ENCODE measurements around the gene SURF4.

The SURF4 gene

GRCh38 chr9:133389562-133389961, 13.7 kb upstream of the SURF4 start:
- no peak for DNase-seq (ENCODE audit: low spot score)
- TF ChIP-seq, protein P1, sequence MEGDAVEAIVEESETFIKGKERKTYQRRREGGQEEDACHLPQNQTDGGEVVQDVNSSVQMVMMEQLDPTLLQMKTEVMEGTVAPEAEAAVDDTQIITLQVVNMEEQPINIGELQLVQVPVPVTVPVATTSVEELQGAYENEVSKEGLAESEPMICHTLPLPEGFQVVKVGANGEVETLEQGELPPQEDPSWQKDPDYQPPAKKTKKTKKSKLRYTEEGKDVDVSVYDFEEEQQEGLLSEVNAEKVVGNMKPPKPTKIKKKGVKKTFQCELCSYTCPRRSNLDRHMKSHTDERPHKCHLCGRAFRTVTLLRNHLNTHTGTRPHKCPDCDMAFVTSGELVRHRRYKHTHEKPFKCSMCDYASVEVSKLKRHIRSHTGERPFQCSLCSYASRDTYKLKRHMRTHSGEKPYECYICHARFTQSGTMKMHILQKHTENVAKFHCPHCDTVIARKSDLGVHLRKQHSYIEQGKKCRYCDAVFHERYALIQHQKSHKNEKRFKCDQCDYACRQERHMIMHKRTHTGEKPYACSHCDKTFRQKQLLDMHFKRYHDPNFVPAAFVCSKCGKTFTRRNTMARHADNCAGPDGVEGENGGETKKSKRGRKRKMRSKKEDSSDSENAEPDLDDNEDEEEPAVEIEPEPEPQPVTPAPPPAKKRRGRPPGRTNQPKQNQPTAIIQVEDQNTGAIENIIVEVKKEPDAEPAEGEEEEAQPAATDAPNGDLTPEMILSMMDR (IDR thresholded peaks at IDR 0.05; ENCODE audit: borderline replicate concordance, control extremely low read depth, extremely low read depth, insufficient read depth, missing control alignments): no peak
- in situ Hi-C loops (cut with MboI; ENCODE audit: low sequenced_read_pairs, unreplicated experiment): no loop called here

GRCh38 chr9:133389025-133389557, 13.2 kb upstream of the SURF4 start:
- DNase-seq (ENCODE audit: low spot score): no peak
- TF ChIP-seq, protein P1 (IDR thresholded peaks at IDR 0.05; ENCODE audit: borderline replicate concordance, control extremely low read depth, extremely low read depth, insufficient read depth, missing control alignments): no peak
- in situ Hi-C loops (cut with MboI; ENCODE audit: low sequenced_read_pairs, unreplicated experiment): no loop called here

DNA sequence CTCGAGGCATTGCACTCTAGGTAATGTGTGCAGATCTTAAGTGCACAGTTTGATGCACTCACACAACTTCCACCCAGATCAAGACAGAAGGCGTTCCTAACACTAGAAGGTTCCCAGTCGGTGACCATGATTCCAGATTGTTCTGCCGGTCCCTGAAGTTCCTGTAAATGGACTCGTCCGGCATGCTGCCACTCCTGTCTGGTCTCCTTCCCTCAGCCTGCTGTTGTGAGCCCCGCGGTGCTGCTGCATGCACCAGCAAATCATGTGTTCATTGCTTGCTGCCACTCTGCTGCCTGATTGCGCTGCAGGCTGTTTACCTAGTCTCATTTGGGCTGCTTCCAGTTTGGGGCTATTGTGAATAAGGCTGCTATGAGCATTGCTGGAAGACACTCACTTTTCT, 11.8 kb upstream of the SURF4 start:
- in situ Hi-C loops (cut with MboI; ENCODE audit: low sequenced_read_pairs, unreplicated experiment): no loop called here
- TF ChIP-seq, protein P1 (IDR thresholded peaks at IDR 0.05; ENCODE audit: borderline replicate concordance, control extremely low read depth, extremely low read depth, insufficient read depth, missing control alignments): no peak
- no peak for DNase-seq (ENCODE audit: low spot score)

DNA sequence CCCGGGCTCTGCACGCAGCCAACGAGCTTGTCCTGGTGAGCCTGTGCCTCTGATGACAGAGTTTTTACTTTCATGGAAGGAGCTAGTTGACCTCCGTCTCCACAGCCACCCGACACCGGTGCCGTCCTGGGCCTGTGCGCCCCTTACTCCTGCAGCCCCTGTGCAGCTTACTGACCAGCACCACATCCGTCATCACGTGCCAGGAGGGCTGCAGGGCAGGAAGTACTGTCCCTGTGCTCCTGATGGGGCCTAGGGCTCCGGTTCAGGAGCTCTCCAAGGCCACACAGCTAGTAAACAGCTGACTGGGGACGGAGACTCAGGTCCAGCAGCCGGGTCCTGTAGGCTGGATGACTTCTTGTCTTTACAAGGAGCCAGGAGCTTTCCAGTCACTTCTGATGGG, 10.5 kb upstream of the SURF4 start:
- no peak for DNase-seq (ENCODE audit: low spot score)
- in situ Hi-C loops (cut with MboI; ENCODE audit: low sequenced_read_pairs, unreplicated experiment): no loop called here
- TF ChIP-seq, protein P1 (IDR thresholded peaks at IDR 0.05; ENCODE audit: borderline replicate concordance, control extremely low read depth, extremely low read depth, insufficient read depth, missing control alignments): no peak

DNA sequence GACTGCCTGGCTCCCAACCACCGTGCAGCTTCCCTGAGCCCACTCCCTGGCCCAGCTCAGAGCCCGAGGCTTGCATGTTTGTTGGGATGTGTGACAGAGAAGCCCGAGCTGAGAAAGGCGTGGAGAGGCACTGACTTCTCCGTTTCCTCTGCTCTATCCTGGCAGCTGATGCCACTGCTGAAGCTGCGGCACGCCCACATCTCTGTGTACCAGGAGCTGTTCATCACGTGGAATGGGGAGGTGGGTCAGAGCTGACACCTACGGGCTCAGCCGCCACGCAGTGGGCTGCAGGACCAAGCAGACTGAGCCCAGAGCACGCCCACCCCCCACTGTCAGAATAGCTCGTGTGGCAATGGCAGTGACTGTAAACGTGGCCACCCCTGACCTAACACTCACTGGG, 9.6 kb upstream of the SURF4 start:
- in situ Hi-C loops (cut with MboI; ENCODE audit: low sequenced_read_pairs, unreplicated experiment): no loop called here
- no peak for DNase-seq (ENCODE audit: low spot score)
- TF ChIP-seq, protein P1 (IDR thresholded peaks at IDR 0.05; ENCODE audit: borderline replicate concordance, control extremely low read depth, extremely low read depth, insufficient read depth, missing control alignments): no peak

GRCh38 chr9:133384736-133385321, 9.0 kb upstream of the SURF4 start:
- no peak for DNase-seq (ENCODE audit: low spot score)
- in situ Hi-C loops (cut with MboI; ENCODE audit: low sequenced_read_pairs, unreplicated experiment): no loop called here
- TF ChIP-seq, protein P1 (IDR thresholded peaks at IDR 0.05; ENCODE audit: borderline replicate concordance, control extremely low read depth, extremely low read depth, insufficient read depth, missing control alignments): no peak
